Measurements from ENCODE around the gene RCE1.

RCE1 gene

GRCh38 chr11:66863428-66864125 lies 20.3 kb downstream of the RCE1 start:
- no peak for DNase-seq (ENCODE audit: low spot score)

GRCh38 chr11:66864172-66864901 lies 21.1 kb downstream of the RCE1 start:
- no peak for DNase-seq (ENCODE audit: low spot score)
- no peak for TF ChIP-seq CTCF (IDR thresholded peaks at IDR 0.05; ENCODE audit: extremely low read depth, missing control alignments)

More at GRCh38 chr11:66863428-66864125, 20.3 kb downstream of the RCE1 start:
- TF ChIP-seq CTCF (IDR thresholded peaks at IDR 0.05; ENCODE audit: extremely low read depth, missing control alignments) = no peak

GRCh38 chr11:66864924-66865697 lies 21.9 kb downstream of the RCE1 start:
- DNase-seq (ENCODE audit: low spot score) = peak; percentile 15
- no peak for TF ChIP-seq CTCF (IDR thresholded peaks at IDR 0.05; ENCODE audit: extremely low read depth, missing control alignments)

GRCh38 chr11:66866007-66866406 lies 22.8 kb downstream of the RCE1 start:
- DNase-seq (ENCODE audit: low spot score) = no peak
- no peak for TF ChIP-seq CTCF (IDR thresholded peaks at IDR 0.05; ENCODE audit: extremely low read depth, missing control alignments)

DNA sequence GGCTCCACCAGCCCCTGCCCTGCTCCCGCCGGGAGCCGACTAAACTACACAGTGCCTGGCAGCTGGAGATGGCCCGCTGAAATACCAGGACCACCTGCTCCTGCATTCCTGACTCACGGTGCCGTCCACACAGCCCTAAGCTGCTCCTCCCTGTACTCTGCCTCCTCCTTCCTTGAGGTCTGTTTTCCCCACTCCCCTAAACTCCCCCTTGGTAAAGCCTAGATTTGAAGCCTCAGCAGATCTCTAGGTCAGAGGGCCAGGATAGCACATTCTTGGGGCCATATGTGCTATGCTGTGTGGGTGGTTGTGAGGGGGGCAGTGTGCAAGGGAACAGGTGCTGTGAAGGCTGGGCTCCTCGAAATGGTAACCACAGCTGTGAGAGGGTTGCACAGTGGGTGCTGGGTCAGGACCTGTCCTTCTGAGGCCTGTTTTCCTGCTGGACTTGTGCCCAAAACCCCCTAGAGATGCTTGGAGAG lies 23.3 kb downstream of the RCE1 start:
- TF ChIP-seq CTCF (IDR thresholded peaks at IDR 0.05; ENCODE audit: extremely low read depth, missing control alignments) = no peak
- DNase-seq (ENCODE audit: low spot score) = peak; percentile 36

DNA sequence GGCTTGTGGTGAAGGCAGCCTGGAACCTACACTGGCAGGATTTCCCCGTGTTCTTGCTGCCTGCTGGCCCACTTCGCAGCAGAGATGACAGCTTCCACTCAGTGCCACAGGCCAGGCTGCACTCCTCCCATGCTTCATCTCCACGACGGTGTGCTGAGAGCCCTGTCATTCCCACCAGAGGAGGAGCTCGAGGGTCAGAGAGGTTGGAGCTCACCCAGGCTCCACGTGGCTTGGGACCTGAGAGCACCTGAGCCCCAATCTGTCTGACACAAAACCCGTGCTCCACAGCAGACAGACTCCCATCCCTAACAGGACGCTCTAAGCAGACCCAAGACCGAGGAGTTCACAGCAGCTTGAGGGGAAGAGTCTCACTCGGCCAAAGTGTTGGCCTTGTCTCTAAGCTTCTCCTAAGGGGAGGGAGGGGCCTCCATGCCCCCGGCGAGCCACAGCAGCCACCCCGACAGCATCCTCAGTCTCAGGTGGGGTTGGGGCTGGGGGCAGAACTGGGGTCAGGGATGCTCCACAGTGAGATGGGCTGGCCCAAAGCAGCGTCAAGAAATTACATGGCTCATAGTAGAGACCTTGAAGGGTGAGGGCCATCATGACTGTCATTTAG lies 24.3 kb downstream of the RCE1 start:
- TF ChIP-seq CTCF (IDR thresholded peaks at IDR 0.05; ENCODE audit: extremely low read depth, missing control alignments) = no peak
- peak; percentile 14 for DNase-seq (ENCODE audit: low spot score)
